GM18867 (cell line): ENCODE results near the gene MYPN.
"Not testable (repeated sequence)": the region's sequence is repeated elsewhere in the genome, so short reads cannot be mapped to it uniquely, and the experiment has no call there.

Experiments used
- ATAC-seq: cut with Tn5 transposase; IDR thresholded peaks from one replicate; pipeline ENCODE4 v1.9.1; 2021; ENCODE audit warnings: mild to moderate bottlenecking, moderate library complexity; ENCODE audit not compliant: unreplicated experiment

The MYPN gene

DNA sequence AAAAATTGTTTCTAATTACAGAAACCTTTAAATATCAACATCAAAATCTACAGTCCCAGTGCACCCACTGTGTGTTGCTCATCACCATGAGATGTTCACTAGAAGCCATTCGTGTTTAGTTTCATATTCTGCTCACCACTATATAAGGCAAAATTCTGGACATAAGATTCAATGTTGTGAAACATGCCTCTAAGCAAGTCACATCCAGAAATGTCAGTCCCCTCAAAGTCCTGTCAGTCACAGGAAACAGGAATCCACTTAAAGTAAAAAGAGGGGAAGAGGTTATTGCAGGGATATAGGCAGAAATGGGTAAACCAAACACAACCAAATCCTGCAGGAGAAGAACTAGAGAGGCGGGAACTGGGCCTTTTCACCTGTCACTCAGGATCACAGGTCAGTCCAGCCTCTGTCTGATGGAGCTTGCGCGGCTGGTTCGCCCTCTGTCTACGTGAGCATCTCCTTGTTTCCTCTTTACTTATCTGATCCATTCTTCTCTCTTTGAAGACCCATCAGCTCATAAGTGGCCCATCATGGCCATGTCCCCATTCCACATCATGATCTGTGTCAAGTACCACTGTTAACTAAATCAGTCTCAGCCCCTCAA is 58.4 kb downstream of the MYPN start:
- no peak for ATAC-seq

DNA sequence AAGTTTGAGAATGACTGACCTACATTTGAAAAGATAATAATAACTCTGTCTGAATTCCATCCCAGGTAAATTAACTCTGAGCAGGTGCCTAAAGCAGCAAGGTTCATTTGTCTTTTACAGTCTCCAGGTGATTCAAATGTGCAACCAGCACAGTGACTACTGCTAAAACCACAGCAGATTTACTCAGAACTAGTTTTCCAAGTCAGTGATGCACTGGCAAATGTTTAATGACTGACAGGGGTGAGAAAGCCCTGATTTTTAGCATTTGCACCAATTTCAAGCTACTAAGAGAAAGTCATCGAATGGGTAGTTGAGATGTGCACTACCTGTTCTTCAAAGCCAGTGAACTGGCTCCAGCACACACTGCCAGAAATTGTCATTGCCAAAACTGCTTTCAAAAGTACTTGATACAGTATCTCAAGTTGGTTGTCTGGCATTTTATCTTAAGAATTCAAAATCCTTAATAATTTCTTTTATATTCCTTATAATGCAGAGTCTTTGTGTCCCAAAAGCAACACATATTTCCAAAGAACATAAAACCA is 62.3 kb downstream of the MYPN start:
- ATAC-seq = peak; percentile 42

DNA sequence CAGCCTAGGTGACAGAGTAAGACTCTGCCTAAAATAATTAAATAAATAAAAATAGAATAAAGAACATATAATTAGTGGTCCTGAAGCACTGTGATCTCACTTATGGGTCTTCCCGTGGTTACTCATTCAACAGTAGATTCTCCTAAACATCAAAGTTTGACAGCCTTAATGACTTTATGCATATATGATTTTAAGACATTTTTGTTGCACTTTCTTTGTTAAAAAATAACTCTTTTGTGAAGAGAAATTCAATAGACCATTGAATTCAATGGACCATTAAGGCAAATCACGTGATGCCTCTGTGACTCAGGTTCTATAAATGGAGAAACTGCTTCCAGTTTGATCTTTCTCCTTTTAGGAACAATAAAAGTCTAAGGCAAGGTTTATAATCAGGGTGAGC is 63.0 kb downstream of the MYPN start:
- no peak for ATAC-seq

DNA sequence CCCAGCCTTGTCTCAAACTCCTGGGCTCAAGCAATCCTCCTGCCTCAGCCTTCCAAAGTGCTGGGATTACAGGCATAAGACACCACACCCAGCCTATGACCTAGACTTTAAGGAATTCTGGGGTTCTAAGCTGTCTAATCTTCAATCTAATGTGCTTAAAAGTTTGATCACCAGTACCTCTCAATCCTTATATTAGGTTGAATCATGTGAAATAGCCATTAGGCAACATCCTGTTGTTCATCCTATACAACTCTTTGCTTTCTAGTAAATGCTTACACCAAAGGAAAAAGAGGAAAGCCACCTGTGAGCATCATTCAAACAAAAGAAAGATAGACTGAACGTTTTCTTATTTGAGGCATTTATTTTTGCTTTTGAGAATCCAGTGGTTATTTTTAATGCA is 66.7 kb downstream of the MYPN start:
- no peak for ATAC-seq

DNA sequence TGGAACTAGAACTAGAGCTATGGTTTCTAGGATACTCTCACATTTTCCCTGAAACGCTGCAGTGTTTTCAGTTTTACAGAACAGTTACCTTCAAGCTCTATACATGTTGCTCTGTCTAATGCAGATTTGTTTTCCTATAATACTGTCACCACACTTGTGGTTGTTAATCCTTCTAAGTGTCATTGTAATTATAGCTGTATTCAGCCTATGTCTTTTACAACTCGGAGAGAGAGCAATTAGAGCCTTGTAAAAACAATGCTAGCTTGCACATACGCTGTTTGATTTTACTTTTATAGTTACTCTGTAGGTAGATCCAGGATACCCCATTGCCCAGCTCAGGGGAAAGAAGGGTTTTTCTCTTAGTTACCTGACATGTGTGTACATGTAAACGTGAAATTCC is 67.5 kb downstream of the MYPN start:
- ATAC-seq = no peak

DNA sequence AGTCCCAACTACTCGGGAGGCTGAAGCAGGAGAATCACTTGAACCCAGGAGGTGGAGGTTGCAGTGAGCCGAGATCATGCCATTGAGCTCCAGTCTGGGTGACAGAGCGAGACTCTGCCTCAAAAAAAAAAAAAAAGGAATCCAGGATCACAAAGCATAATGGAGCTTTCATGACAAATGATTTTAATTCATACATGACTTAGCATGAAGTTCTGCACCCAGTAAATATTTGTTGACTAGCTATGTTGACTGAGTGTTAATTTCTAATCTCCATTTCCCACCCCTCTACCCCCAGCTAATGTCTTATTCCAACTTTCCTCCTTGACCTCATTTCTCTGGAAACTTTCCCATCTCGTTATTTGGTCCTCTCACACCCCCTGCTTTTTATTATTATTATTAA is 69.3 kb downstream of the MYPN start:
- ATAC-seq = no peak

DNA sequence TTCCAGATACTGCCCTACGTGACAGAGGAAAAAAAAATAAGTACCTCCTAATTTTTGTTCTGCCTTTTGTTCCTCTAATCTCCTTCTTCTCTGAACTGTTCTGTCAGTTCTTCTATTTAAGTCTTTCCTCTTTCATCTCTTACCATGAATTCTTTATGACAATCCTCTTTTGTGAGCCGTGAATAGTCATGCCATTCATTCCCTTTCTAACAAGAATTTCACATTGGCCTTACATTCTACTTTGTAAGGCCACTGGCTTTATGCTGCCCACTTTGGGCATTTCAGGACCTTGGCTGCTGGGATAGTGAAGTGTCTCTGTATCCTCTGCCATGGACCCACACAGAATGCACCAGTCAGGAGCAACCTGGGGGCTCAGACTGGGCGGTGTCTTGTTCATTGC is 69.7 kb downstream of the MYPN start:
- ATAC-seq = no peak

DNA sequence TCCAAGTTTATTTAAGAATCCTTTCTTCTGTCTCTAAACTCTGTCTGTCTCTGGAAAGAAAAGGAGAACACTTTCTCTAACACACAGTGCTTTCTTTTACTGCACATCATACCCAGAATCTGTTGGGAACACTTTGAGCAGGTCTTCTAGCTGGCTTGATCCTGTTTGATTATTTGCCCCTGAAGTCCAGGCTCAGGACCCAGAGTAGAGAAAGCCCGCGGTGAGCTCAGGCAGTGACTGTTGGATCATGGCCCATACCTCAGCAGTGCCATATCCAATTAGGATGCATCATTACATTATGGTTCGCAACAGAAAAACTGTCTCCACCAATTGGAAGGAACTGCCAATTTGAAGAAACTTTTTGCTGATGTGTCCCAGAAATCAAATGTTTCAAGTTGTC is 71.2 kb downstream of the MYPN start:
- ATAC-seq = no peak

DNA sequence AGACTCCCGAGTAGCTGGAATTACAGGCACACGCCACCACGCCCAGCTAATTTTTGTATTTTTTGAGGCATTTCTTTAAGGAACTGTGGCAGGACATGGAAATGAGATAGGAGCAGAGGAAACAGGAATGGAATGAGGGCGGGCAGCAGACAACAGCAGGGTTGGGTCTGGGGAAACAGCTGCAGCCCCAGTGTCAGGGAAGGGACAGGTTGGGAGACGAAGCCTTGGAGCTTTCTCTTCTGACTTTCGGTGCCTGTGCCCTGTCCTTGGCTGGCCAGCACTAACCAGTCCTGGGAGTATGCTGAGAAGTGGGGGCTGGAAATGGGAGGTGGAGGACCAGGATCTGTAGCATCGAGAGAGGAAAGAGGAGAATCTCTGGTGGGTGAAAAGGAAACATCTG is 75.3 kb downstream of the MYPN start:
- no peak for ATAC-seq

DNA sequence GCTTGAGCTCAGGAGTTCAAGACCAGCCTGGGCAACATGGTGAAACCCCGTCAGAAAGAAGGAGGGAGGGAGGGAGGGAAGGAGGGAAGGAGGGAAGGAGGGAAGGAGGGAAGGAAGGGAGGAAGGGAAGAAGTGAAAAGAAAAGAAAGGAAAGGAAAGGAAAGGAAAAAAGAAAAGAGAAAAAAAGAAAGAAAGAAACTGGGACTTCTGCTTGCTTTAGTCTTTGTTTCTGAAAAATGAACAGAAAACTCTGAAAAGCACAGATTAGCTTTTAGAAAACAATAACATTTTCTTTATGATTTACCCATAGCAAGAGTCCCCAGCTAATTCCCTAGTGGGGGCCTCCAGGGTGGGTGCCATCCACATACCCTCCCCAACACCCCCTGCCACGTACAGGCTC is 75.8 kb downstream of the MYPN start:
- no peak for ATAC-seq

DNA sequence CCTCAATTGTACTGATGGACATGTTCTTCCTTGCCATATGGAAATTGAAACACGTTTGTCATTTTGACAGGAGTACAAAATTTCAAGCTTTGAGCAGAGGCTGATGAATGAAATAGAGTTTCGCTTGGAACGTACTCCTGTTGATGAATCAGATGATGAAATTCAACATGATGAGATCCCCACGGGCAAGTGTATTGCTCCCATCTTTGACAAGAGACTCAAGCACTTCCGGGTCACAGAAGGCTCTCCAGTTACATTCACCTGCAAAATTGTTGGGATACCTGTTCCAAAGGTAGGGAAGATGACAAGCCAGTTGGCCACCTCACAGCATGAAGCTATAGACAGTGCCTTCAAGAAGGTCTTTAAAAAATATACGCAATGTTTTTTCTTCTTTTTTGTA is 79.5 kb downstream of the MYPN start:
- ATAC-seq = no peak

DNA sequence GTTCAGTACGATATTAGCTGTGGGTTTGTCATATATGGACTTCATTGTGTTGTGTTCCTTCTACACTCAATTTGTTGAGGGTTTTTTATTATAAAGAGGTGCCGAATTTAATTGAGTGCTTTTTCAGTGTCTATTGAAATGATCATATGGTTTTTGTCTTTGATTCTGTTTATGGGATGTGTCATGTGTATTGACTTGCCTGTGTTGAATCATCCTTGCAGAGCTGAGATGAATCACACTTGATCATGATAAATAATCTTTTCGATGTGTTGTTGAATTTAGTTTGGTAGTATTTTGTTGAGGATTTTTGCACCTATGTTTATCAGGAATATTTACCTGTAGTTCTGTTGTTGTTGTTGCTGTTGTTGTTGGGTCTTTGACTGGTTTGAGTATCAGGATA is 82.8 kb downstream of the MYPN start:
- no peak for ATAC-seq

DNA sequence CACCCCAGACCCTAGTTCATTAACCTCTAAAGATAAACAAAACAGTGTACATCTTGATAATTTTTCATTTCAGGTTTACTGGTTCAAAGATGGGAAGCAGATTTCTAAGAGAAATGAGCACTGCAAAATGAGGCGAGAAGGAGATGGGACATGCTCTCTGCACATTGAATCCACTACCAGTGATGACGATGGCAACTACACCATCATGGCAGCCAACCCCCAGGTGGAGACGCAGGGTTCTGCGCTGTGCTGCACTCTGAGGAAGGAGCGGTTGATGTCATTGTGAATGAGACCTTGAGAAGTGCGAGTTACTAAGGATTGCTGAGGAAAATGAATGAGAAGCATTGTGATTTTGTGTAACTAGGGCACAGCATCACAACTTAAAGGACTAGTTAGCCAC is 85.0 kb downstream of the MYPN start:
- ATAC-seq = no peak

DNA sequence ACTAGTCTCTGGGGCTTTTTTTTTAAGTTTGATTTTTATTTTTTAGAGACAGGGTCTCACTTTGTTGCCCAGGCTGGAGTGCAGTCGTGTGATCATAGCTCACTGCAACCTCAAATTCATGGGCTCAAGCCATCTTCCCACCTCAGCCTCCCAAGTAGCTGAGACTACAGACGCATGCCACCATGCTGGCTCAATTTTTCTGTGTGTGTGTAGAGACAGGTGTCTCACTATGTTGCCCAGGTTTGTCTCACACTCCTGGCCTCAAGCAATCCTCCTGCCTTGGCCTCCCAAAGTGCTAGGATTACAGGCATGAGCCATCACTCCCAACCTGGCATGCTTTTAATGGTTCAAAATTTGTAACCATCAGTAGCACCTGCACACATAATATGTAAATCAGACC is 86.5 kb downstream of the MYPN start:
- ATAC-seq = not testable (repeated sequence)

DNA sequence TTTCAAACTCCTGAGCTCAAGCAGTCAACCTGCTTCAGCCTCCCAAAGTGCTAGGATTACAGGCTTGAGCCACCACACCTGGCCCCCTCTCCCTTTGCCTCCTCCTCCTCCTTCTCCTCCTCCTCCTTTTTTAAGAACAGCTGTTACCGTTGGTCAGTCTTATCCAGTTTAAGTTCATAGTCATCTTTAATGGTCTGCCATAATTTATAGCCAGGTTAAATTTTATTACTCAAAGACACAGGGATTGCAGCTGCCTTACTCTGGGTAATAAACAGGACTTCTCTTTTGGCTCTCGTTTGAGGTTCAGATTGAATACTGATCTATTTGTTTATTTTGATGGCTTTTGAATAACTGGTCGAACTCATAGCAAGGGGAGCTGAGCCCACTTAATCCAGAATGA is 87.4 kb downstream of the MYPN start:
- no peak for ATAC-seq

DNA sequence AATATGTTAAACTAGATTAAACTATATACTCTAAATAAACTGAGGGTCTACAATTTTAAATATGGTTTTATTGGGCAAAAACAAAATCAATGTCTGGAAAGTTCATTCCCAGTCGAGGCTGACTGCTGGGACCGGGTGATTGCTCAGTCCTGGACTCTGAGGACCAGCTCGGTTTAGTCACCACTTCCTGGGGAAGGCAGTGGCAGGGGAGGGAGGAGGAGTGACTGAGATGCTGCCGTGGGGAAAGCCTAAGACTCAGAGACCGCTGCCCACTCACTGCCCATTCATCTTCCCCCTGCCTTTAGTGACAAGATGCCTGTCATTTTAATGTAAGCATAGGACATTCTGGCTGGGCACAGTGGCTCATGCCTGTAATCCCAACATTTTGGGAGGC is 93.7 kb downstream of the MYPN start:
- no peak for ATAC-seq

DNA sequence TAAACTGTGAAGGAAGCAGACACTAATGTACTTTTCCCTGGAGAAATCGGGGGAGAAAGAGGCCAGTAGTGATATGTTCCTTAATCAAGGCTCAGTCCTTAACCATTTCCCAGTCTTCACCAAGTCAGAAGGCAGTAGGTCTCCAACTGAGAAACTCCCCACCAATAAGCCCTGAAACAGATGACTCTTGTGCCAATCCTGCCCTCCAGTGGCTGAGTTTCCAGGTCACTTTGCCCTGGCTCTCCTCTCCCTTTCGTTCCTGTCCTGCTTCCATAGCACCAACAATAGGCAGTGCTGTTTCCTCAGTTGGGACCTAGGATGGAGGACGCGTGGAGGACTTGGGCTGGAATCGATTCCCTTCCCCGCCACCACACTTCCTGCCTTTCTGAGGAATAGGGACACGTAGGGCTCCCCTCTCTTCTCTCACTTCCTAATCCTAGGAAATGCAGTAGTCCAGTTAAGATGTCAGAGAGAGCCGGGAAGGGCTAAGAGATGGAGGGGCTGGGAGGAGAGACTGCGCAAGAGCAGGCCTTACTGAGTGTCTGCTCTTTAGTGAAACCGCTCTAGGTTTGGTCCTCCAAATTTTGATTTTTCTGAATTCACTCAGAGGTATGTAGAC is 99.2 kb downstream of the MYPN start:
- no peak for ATAC-seq

DNA sequence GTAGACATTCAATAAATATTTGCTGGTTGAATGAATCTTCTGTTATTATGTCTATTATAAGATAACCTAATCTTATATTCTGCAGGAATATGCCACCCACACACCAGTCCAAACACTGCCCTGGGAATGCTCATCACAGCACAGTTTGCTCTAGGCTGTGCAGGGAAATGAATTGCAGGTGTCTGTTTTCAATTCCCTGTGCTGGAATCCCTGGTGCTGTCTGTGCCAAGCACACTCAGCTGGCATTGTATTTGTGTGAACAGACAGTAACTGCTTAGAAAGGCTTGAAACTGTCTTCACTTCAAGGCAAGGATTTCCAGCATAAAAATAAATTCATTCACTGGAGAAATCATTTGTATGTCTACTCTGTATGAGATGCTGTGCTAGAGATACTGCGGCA is 102.4 kb downstream of the MYPN start:
- ATAC-seq = no peak

DNA sequence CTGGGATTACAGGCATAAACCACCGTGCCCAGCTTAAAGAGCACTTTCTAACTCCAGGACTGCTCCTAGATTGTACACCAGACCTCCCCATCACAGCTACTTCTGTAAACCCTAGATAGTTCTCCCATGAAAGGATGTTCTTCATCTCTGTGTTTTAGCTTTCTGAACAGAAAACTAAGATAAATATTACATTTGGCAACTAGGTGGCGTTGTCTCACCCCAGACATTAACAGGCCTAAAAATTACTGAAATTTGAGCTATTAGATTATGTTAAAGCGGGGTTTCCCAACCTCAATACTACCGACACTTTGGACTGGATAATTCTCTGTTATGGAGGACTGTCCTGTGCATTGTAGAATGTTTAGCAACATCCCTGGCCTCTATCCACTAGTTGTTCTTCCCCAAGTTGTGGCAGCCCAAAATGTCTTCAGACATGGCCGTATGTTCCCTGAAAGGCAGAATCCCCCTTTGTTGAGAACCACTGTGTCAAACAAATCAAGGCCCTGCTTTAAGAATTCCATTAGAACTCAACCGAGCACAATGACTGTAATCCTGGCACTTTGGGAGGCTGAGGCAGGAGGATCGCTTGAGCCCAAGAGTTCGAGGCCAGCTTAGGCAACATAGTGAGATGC is 103.5 kb downstream of the MYPN start:
- no peak for ATAC-seq

DNA sequence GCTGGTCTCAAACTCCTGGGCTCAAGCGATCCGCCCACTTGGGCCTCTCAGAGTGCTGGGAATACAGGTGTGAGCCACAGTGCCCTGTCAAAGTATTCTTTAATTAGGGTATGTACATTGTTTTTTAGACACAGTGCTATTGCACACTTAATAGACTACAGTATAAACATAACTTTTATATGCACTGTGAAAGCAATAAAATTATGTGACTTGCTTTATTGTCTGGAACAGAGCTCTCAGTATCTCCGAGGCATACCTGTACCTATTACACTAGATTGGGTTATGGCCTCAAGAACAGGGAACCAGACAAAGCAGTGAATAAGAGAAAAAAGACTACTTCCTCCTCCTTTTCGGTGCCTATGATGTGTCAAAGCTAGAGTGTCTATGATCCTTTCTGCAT is 109.5 kb downstream of the MYPN start:
- no peak for ATAC-seq

DNA sequence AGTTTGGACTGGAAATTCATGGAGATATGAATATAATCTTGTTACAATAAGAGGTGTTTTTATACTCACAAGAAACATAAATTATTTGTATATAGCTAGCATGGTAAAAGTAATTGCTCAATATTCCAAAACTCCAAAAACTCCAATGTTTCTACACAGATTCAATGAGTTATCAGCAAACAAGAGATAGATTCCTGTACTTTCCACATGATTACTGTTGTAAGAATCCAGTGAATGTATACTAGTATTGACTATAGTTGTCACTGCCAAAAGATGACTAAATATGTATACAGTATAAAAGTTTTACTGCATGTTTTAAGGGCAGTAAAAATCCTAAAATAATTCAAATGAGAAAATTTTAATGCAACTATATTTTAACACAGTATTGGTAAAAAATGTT is 111.9 kb downstream of the MYPN start:
- ATAC-seq = no peak

DNA sequence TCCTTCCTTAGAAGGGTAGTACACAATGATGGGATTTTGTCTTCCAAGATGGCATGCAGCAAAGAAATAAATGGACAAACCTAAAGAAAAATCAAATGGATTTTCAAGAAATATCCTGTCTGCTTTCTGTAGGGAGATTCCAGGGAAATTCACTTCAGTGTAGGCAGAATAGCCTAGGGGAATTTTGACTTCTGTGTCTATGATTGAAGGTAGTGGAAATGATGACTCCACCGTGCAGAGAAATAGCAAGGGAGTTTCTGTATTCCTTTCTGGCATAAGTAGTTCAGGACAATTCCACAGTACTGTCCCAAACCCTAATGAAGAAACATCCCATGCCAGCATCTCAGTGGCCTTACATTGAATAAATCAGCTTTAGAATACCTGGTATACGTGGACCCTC is 113.1 kb downstream of the MYPN start:
- no peak for ATAC-seq
